Measurements from ENCODE around the gene TPCN2.
A peak's percentile ranks its signal among the peaks of the same experiment; 100 is the strongest.

- TF ChIP-seq CTCF (IDR thresholded peaks at IDR 0.05 in 2 of 3, conservative IDR thresholded peaks at IDR 0.05 in 1 of 3; ENCODE audit: borderline replicate concordance in 1 of 3, insufficient read depth in 1 of 3, low read depth in 2 of 3, low read length in 2 of 3) (peak in 2 of 3 experiments; percentile 51 to 63; a peak in 4 of 6 replicates), POLR2A (IDR thresholded peaks at IDR 0.05; ENCODE audit: borderline replicate concordance, extremely low read depth, insufficient read depth, insufficient read length) (no peak), EZH2 (IDR thresholded peaks at IDR 0.05) (no peak), POLR2AphosphoS5 (IDR thresholded peaks at IDR 0.05; ENCODE audit: low read depth, low read length) (no peak), ELF1 (IDR thresholded peaks at IDR 0.05; ENCODE audit: borderline replicate concordance, low read depth) (no peak), EZH2phosphoT487 (IDR thresholded peaks at IDR 0.05; ENCODE audit: borderline replicate concordance) (no peak), SRF (IDR thresholded peaks at IDR 0.05; ENCODE audit: low read depth) (no peak), JUND (IDR thresholded peaks at IDR 0.05) (no peak), ZNF274 (IDR thresholded peaks at IDR 0.05; ENCODE audit: low read depth, low read length) (no peak), RAD21 (IDR thresholded peaks at IDR 0.05; ENCODE audit: low read depth) (no peak)
- TF ChIP-seq, protein P1, sequence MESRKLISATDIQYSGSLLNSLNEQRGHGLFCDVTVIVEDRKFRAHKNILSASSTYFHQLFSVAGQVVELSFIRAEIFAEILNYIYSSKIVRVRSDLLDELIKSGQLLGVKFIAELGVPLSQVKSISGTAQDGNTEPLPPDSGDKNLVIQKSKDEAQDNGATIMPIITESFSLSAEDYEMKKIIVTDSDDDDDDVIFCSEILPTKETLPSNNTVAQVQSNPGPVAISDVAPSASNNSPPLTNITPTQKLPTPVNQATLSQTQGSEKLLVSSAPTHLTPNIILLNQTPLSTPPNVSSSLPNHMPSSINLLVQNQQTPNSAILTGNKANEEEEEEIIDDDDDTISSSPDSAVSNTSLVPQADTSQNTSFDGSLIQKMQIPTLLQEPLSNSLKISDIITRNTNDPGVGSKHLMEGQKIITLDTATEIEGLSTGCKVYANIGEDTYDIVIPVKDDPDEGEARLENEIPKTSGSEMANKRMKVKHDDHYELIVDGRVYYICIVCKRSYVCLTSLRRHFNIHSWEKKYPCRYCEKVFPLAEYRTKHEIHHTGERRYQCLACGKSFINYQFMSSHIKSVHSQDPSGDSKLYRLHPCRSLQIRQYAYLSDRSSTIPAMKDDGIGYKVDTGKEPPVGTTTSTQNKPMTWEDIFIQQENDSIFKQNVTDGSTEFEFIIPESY (IDR thresholded peaks at IDR 0.05; ENCODE audit: extremely low read depth, insufficient replicate concordance, low read length): no peak
- TF ChIP-seq, protein P2, sequence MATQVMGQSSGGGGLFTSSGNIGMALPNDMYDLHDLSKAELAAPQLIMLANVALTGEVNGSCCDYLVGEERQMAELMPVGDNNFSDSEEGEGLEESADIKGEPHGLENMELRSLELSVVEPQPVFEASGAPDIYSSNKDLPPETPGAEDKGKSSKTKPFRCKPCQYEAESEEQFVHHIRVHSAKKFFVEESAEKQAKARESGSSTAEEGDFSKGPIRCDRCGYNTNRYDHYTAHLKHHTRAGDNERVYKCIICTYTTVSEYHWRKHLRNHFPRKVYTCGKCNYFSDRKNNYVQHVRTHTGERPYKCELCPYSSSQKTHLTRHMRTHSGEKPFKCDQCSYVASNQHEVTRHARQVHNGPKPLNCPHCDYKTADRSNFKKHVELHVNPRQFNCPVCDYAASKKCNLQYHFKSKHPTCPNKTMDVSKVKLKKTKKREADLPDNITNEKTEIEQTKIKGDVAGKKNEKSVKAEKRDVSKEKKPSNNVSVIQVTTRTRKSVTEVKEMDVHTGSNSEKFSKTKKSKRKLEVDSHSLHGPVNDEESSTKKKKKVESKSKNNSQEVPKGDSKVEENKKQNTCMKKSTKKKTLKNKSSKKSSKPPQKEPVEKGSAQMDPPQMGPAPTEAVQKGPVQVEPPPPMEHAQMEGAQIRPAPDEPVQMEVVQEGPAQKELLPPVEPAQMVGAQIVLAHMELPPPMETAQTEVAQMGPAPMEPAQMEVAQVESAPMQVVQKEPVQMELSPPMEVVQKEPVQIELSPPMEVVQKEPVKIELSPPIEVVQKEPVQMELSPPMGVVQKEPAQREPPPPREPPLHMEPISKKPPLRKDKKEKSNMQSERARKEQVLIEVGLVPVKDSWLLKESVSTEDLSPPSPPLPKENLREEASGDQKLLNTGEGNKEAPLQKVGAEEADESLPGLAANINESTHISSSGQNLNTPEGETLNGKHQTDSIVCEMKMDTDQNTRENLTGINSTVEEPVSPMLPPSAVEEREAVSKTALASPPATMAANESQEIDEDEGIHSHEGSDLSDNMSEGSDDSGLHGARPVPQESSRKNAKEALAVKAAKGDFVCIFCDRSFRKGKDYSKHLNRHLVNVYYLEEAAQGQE (IDR thresholded peaks at IDR 0.05; ENCODE audit: low read depth): no peak
- TF ChIP-seq, protein P3, sequence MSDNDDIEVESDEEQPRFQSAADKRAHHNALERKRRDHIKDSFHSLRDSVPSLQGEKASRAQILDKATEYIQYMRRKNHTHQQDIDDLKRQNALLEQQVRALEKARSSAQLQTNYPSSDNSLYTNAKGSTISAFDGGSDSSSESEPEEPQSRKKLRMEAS (IDR thresholded peaks at IDR 0.05): no peak
Observed at GRCh38 chr11:69000831-69001242, 47.9 kb upstream of the TPCN2 start.
